Heart right ventricle (tissue), 16 donors: ENCODE results near the gene PSMC3IP. TPM values are rescaled to one million over a fixed set of nuclear protein-coding genes. Genes with fewer than 3 reads are reported as not detected.

Source experiments
- ATAC-seq, 8 donors: fragments of 200-7000 bp; cut with Tn5 transposase; one replicate each; pipeline ENCODE4 v1.9.1; 2020; ENCODE audit warnings: mild to moderate bottlenecking in 8 of 8, moderate library complexity in 8 of 8, moderate number of reproducible peaks in 1 of 8
- DNase-seq, 2 donors: peaks; one replicate each; pipeline ENCODE4 v3.0.0-alpha.2; 2020
- H3K27ac ChIP-seq, 10 donors: fragments of 200-600 bp; sonication (generic) in 2 of 10; one replicate each; pipeline versions ENCODE4 v1.5.0 to v1.8.0; 2020 to 2022; ENCODE audit warnings: mild to moderate bottlenecking in 3 of 10
- H3K27me3 ChIP-seq, 7 donors: fragments of 200-600 bp; one replicate each; pipeline ENCODE4 v1.8.0; 2021 to 2022; ENCODE audit warnings: mild to moderate bottlenecking in 2 of 7
- H3K36me3 ChIP-seq, 9 donors: fragments of 200-600 bp; sonication (generic) in 1 of 9; one replicate each; pipeline versions ENCODE4 v1.5.0 to v1.8.0; 2020 to 2022; ENCODE audit warnings: mild to moderate bottlenecking in 2 of 9
- H3K4me1 ChIP-seq, 9 donors: fragments of 200-600 bp; sonication (generic) in 1 of 9; one replicate each; pipeline versions ENCODE4 v1.5.0 to v1.8.0; 2020 to 2022; ENCODE audit warnings: mild to moderate bottlenecking in 4 of 9
- H3K4me3 ChIP-seq, 10 donors: fragments of 200-600 bp; sonication (generic) in 2 of 10; one replicate each; pipeline versions ENCODE4 v1.5.0 to v1.8.0; 2020 to 2022; ENCODE audit warnings: mild to moderate bottlenecking in 7 of 10, moderate library complexity in 2 of 10
- H3K9me3 ChIP-seq, 11 donors: fragments of 200-600 bp in 10 of 11; sonication (generic) in 2 of 11; one replicate each; pipeline versions ENCODE4 v1.5.0 to v1.8.0; 2013 to 2022; ENCODE audit warnings: mild to moderate bottlenecking in 2 of 11, control low read depth in 1 of 11, moderate library complexity in 1 of 11
- CTCF ChIP-seq, 9 donors: fragments of 200-600 bp; sonication (generic) in 2 of 9; IDR thresholded peaks; one replicate each; pipeline versions ENCODE4 v1.5.0 to v1.8.0; 2021 to 2022; ENCODE audit warnings: antibody characterized with exemption in 9 of 9, mild to moderate bottlenecking in 5 of 9, moderate library complexity in 1 of 9
- WGBS, 2 donors: extraction: QIAGEN DNeasy Blood & Tissue Kit; methylation state at CpG; one replicate each; pipeline ENCODE4 v1.1.7; 2013; ENCODE audit warnings: inconsistent platforms in 1 of 2; 5-methylcytosine and 5-hydroxymethylcytosine counted together
- intact Hi-C, 10 donors: fragments of 100-400 bp; cut with DNase I; formaldehyde crosslinking; loops; one replicate each; pipeline versions ENCODE4 v1.11.1 to v1.14.2; 2022
- polyA plus RNA-seq, 2 donors: library from polyadenylated mRNA; stranded (reverse); fragments of 200-250 nt; gene quantifications; one replicate each; pipeline ENCODE4 v1.2.3, GENCODE V29; 2013
- total RNA-seq, 10 donors: library from RNA; stranded (reverse); fragmentation: NEBNext Ultra II Directional in 3 of 10; extraction: Animal tissue kit (Norgen Biotek cat#: 25700) in 3 of 10; gene quantifications; one replicate each; pipeline versions ENCODE4 v1.2.1 to v1.2.4, GENCODE V29; 2021 to 2023
- donor health status: Arrhythmogenic right ventricular cardiomyopathy.
- donor health status: ischemic (EF 13 %, LVEDD 7.1; RV severe dilation, severe dysfunction).
- donor health status: healthy with polysubstance abuse.
- donor health status: DM: no; HTN: yes; CAD: no.
- donor health status: DM: no; HTN: no; CAD: no.
- donor health status: ischemic (EF 25% LVEDD 6.9; RV normal size, moderate dysfunction).
- donor health status: ischemic (EF 25% LVEDD 5.7; RV mildly dilated, moderate dysfunction).
- donor health status: healthy.
- donor health status: DM: yes; HTN: yes; CAD: no.
- donor health status: Ischemic cardiomyopathy.
- donor health status: ischemic (EF 35%, LVEDD 5.7; RV mildly dilated, moderate dysfunction).
- donor health status: nonischemic (EF 11% LVEDD 7.7; RV severe dilation, severe dysfunction).
- donor health status: DM: yes; HTN: yes; CAD: no.
- donor health status: PGD.
- donor health status: ischemic (EF 29% LVEDD 5.4; RV normal size, mild dysfunction).
- donor health status: nonischemic (EF 23%, LVEDD 6.1; RV moderate dilation, normal function).

The PSMC3IP gene
- total and polyA plus RNA-seq, 12 donors, result 1.1 to 3.1 (median 1.9) TPM

GRCh38 chr17:42591411-42591810, 13.9 kb upstream of the PSMC3IP start:
- no peak overlapping the region for H3K4me3 ChIP-seq
- 91 to 95% methylated on average over 9 of the region's 9 CpGs for WGBS, 2 donors
- no peaks in the 10 kb centered on the region for H3K9me3 ChIP-seq
- no peaks in the 10 kb centered on the region for H3K27me3 ChIP-seq
- DNase-seq (no peak), ATAC-seq (no peak)
- peaks cover 0 to 92% (median 34%) of the 10 kb centered on the region in 9 donors for H3K36me3 ChIP-seq
- TF ChIP-seq CTCF (IDR thresholded peaks at IDR 0.05), result no peak
- H3K27ac ChIP-seq, result no peak overlapping the region
- peaks cover 0 to 16% (median 6%) of the 10 kb centered on the region in 9 donors for H3K4me1 ChIP-seq
- intact Hi-C loops, result no loop called here

GRCh38 chr17:42590886-42591285, 13.4 kb upstream of the PSMC3IP start:
- intact Hi-C loops, result no loop called here
- 86 to 92% methylated on average over 2 of the region's 2 CpGs for WGBS, 2 donors

GRCh38 chr17:42586514-42587230, 9.1 kb upstream of the PSMC3IP start:
- no peak for ATAC-seq
- DNase-seq, result no peak
- H3K27me3 ChIP-seq, result no peaks in the 10 kb centered on the region
- no peak overlapping the region for H3K4me3 ChIP-seq
- no peak for TF ChIP-seq CTCF (IDR thresholded peaks at IDR 0.05)
- H3K27ac ChIP-seq, result peak overlapping the region in 4 of 10 donors; percentile 11 to 44 (median 29)
- H3K9me3 ChIP-seq, result no peaks in the 10 kb centered on the region
- WGBS, 2 donors, result 78 to 79% methylated on average over 7 of the region's 7 CpGs
- intact Hi-C loops, result loop anchor here in 1 of 10 donors (10.0 kb wide), 1 partner anchor 98 kb away; the partner anchor contains the start of genes CCR10 and CNTNAP1
- peaks cover 0 to 34% (median 17%) of the 10 kb centered on the region in 9 donors for H3K4me1 ChIP-seq
- H3K36me3 ChIP-seq, result peaks cover 0 to 100% (median 77%) of the 10 kb centered on the region in 9 donors

More at GRCh38 chr17:42590886-42591285, 13.4 kb upstream of the PSMC3IP start:
- Histone ChIP-seq H3K4me3 (no peak overlapping the region), H3K27me3 (no peaks in the 10 kb centered on the region), H3K36me3 (peaks cover 0 to 92% (median 38%) of the 10 kb centered on the region in 9 donors), H3K9me3 (no peaks in the 10 kb centered on the region), H3K27ac (no peak overlapping the region), H3K4me1 (peaks cover 0 to 20% (median 10%) of the 10 kb centered on the region in 9 donors)
- ATAC-seq, result no peak
- no peak for DNase-seq
- TF ChIP-seq CTCF (IDR thresholded peaks at IDR 0.05), result no peak

- Histone ChIP-seq H3K27ac (peak overlapping the region in 5 of 10 donors; percentile 6 to 64 (median 49)), H3K36me3 (peaks cover 0 to 100% (median 74%) of the 10 kb centered on the region in 9 donors), H3K4me1 (peaks cover 0 to 34% (median 17%) of the 10 kb centered on the region in 9 donors), H3K9me3 (no peaks in the 10 kb centered on the region), H3K27me3 (no peaks in the 10 kb centered on the region), H3K4me3 (no peak overlapping the region)
- TF ChIP-seq CTCF (IDR thresholded peaks at IDR 0.05), result no peak
- intact Hi-C loops, result loop anchor here in 1 of 10 donors (10.0 kb wide), 1 partner anchor 99 kb away; the partner anchor contains the start of genes CCR10 and CNTNAP1
- WGBS, 2 donors, result 23 to 35% methylated on average over 1 of the region's 1 CpG
- ATAC-seq (peak in 5 of 8 donors; percentile 28 to 75 (median 61)), DNase-seq (no peak)
Measured at GRCh38 chr17:42585353-42585752, 7.8 kb upstream of the PSMC3IP start.
